A549 (cell line): ENCODE measurements around the gene ANKRD23.

Experiments used
- CTCF ChIP-seq: fragments of >200 bp; sonication (Bioruptor Twin); formaldehyde crosslinking; IDR thresholded peaks from 3 replicates; pipeline ENCODE4 v1.5.1; 2016
- EP300 ChIP-seq, 2 experiments: fragments of >200 bp; sonication (Bioruptor Twin); formaldehyde crosslinking; IDR thresholded peaks; 2 replicates in 1 of 2; 3 replicates in 1 of 2; pipeline ENCODE4 v1.6.1; 2016 to 2017
- SMC3 ChIP-seq: fragments of >200 bp; sonication (Bioruptor Twin); formaldehyde crosslinking; IDR thresholded peaks from 3 replicates; pipeline ENCODE4 v1.6.1; 2018; ENCODE audit warnings: inconsistent platforms

DNA sequence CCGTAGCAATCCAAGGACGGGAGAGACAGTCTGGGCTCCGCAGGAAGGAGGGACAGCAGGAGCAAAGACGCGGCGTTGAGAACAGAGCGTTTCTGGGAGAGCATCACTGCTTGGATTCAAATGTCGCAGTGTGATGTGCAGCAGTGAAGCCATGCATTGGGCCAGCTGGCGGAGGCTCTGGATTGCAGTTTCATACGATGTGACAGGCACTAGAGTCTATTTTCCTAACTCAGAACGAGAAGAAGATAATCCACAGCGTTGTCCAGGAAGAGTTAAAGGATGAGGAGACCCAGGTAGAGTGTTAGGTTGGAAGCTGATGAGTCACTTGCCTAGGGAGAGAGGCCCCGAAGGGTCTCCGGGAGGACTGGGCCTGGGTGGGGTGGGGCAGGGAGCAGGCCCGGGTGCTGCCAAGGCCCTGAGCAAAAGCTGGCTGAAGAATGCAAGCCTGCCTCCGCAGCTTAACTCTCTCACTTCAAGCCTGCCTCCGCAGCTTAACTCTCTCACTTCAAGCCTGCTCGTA, 43.7 kb upstream of the ANKRD23 start:
- TF ChIP-seq EP300 (IDR thresholded peaks at IDR 0.05) (no peak), CTCF (no peak), SMC3 (no peak)
